Ammon's horn (tissue), 1 donor: Measurements from ENCODE around the gene DRD5.
A peak's percentile ranks its signal among the peaks of the same experiment; 100 is the strongest.
"Not testable (repeated sequence)": the region's sequence is repeated elsewhere in the genome, so short reads cannot be mapped to it uniquely, and the experiment has no call there.

Source experiments
- DNase-seq: peaks from one replicate; pipeline ENCODE4 v3.0.0-alpha.2; 2016; ENCODE audit warnings: low spot score

Gene DRD5

DNA sequence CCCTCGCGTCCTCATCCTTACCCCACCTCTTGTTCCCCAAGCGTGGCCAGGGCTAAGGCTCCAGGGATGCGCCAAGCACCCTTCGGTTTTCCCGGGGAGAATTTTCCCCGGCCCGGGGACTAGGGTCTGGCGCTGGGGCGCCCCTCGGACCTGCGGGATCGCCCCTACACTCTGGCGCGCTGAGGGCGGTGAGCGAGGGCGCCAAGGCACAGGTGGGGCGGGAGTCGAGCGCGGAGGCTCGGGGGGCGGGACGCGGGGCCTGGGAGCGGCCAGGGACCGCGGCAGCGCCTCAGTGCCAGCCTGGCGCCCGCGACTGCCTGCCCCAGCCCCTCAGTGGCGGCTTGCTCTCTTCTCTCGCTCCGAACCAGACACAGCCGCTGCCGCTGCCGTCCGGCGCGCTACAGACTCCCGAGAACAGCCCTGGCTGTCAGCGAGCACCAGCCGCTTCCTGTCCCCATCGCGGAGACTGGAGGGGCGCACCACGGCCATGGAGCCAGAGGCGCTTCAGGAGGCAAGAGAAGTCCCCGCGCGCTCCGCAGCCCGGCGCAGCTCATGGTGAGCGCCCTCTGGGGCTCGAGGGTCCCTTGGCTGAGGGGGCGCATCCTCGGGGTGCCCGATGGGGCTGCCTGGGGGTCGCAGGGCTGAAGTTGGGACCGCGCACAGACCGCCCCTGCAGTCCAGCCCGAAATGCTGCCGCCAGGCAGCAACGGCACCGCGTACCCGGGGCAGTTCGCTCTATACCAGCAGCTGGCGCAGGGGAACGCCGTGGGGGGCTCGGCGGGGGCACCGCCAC lies at the start of gene DRD5:
TSS of gene DRD5 (plus strand) at position 292 of the 793 bp plus-strand sequence. CDS start at position 688, 396 bp downstream.
- no peak for DNase-seq

GRCh38 chr4:9732256-9732655 lies 49.2 kb upstream of the DRD5 start:
- not testable (repeated sequence) for DNase-seq

GRCh38 chr4:9735515-9735914 lies 45.9 kb upstream of the DRD5 start:
- no peak for DNase-seq

- DNase-seq, result not testable (repeated sequence)
These were observed 44.2 kb upstream of the DRD5 start for GRCh38 chr4:9737280-9737679.

GRCh38 chr4:9743789-9744188 lies 37.6 kb upstream of the DRD5 start:
- DNase-seq, result not testable (repeated sequence)

- DNase-seq, result no peak
These were observed 35.7 kb upstream of the DRD5 start for GRCh38 chr4:9745782-9746181.

- no peak for DNase-seq
These were observed 22.7 kb upstream of the DRD5 start for GRCh38 chr4:9758641-9759317.

DNA sequence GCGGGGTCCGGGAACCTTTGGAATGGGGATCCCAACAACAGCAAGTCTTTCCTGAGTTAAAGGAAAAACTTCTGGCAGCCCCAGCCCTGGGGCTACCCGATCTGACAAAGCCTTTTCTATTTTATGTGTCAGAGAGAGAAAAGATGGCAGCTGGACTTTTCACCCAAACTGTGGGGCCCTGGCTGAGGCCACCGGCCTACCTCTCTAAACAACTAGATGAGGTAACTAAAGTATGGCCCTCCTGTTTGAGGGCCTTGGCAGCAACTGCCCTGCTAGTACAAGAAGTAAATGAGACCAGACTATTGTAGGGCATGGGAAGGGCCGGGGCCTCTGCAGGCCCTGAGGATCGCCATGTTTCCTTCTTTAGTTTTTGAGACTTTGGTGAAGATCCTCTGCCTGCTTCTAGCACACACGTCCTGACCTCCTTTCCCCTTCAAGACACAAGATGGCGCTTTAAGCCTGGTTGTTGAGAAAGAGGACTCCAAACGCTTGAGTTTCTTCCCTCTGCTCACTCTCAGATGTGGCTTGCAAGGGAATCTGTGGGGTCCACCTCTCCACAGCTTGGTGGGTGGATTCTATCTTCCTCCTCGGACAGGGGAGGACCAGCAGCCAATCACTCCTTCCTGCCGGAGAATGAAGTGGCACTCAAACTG lies 18.5 kb upstream of the DRD5 start:
- peak; percentile 90 for DNase-seq

DNA sequence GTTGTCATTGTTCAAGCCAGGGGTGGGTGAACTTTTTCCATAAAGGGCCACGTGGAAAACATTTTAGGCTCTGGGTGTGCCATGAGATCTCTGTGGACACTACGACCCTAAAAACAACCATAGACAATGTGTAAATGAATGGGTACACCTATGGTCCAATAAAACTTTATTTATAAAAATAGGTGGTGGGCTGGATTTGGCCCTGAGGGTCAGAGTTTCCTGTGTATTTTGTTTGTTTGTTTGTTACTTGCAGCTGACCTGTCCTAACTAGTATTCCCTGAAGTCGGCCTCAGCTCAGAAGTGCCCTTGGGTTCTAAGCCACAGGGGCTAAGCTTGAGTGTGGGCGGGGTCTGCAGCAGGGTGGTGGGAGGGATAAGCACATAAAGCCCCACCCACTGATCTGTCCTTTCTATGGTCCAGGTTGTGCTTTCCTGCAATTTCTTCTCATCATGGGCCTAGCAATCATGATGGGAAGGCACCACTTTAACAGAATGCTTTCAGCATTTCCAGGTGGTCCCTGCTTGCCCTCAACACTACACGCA lies 17.2 kb upstream of the DRD5 start:
- no peak for DNase-seq

DNA sequence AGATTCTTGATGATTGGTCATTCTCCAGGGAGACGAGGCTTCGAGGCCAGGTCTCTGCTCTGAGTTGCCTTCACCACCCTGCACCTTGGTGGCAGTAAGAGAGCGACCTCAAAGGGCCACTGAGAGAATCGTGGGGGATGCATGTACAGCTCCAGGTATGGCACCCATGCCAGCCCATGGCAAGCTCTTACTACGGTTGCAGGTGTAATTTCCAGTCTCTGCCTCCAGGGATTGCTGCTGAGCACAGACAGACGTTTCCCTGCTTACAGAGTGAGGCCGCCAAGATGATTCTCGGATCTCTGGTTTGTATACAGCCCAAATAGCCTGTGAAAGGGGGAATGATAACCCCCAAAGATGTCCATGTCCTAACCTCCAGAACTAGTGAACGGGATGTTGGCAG lies 16.3 kb upstream of the DRD5 start:
- peak; percentile 42 for DNase-seq

DNA sequence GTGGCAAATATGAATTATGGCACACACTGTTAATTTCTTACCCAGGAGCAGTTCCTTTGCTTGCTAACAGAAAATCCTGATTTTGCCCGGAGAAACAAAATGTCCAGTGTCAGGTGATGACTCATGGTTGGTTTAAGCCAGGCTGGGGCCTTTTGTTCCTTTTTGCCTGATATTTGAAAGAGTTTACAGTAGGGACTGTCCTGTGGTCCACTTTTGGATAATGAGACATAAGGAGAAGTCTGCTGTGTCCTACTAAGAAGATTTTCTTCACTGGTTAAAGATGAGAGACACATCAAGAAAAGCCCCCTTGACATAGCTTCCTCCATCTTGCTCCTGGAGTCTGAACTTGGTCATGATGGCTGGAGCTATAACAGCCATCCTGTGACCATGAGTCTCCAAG lies 12.1 kb upstream of the DRD5 start:
- no peak for DNase-seq

- no peak for DNase-seq
These were observed 10.4 kb upstream of the DRD5 start for GRCh38 chr4:9771034-9771433.

DNA sequence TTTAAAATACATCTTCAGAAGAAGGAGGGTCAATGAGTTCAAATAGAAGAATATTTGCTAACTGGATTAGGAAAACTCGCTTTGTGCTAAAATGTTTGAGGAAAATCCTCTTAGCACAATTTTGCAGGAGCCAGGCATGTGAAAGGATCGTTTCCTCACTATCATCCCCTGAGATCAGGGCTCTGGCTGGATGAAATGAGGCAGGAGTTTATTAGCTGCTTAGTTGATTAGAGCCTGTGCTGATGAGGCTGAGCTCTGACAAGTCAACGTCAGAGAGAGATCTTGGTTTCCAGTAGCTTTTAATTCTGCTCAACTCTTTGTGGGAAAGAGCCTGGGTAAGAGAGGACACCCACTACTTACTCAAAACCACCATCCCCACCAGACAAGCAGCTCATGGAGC lies 8.0 kb upstream of the DRD5 start:
- DNase-seq, result no peak

GRCh38 chr4:9782136-9782436 lies 652 bp downstream of the DRD5 start:
- DNase-seq, result no peak

DNA sequence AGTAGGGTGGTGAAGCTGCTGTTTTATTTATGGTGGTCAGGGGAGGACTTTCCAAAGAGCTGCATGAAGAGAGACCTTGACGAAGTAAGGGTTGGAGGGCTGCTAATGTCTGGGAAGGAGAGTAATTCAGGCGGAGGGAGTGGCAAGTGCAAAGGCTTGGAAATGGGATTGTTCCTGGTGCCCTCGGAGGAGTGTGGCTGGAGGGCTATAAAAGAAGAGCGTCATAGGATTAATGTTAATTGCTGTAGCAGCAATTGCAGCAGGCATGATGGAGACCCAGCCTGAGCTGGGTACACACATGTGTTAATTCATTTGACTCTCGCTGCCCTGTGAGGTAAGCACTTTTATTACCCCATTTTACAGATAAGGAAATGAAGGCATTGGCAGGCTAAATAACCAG lies 4.5 kb downstream of the DRD5 start:
- DNase-seq, result not testable (repeated sequence)

DNA sequence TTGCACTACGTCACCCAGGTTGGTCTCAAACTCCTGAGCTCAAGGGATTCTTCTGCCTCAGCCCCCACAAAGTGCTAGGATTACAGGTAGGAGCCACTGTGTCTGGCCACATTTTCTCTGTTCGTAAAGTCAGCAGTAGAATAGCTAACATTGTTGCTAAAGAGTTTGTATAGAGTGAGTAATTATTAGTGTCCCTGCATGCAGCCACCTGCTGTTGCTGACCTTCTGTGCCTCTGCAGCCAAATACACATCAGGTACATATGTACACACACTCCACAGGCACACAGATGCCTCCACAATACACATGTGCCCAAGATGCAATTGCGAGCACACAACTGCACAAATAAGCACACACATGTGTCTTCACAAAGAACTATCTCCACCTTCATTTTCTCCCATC lies 10.9 kb downstream of the DRD5 start:
- no peak for DNase-seq

DNA sequence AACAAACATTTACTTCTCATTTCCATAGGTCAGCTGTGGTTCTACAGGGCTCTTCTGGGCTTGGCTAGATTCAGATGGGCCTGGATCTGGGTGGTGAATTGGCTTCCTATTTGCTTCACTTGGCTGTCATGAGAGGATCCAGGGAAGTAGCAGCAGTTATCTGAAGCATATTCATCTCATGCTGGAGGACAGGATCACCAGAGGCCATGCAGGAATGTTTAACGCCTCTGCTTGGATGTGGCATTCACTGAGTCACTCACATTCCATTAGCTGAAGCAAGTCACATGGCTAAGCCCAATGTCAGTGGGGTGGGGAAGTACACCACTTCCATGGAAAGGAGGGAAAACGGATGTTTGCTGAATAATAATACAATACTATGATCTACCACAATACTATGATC lies 15.2 kb downstream of the DRD5 start:
- not testable (repeated sequence) for DNase-seq

GRCh38 chr4:9800848-9801247 lies 19.4 kb downstream of the DRD5 start:
- peak; percentile 16 for DNase-seq

DNA sequence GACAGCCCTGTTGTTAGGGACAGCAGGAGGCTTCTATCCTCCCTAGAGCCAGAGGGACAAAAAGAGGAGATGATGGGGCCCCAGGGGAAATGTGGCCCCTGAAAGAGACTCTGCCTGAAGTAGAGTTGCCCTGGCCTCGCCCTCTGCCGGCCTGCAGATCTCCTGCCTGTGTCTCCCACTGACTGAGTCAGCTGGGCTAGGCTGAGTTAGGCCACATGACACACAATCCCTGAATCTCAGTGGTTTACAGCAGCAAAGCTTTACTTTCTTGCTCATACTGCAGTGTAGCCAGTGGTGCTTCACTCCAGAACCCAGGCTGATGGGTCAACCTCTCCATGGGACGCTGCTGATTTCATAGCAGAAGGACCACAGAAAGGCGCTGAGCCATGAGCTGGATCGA lies 23.5 kb downstream of the DRD5 start:
- no peak for DNase-seq

- DNase-seq, result no peak
These were observed 26.6 kb downstream of the DRD5 start for GRCh38 chr4:9808077-9808476.

DNA sequence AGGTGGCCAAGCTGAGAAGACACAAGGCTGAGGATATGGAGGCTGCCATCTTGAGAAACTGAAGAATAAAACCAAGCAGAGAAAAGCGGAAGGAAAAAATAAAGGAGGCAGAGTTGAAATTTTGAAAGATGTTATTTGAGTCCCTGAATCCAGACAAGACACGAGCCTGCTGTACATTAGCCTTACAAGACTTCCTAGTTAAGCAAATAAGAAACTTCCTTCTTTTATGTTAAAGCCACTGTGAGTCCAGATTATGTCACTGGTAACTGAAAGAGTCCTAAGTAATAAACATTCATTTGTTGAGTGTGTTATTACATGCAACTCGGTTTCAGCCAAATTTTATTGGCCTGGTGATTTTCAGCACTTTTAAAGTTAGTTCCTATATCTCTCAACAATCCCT lies 30.4 kb downstream of the DRD5 start:
- no peak for DNase-seq

DNA sequence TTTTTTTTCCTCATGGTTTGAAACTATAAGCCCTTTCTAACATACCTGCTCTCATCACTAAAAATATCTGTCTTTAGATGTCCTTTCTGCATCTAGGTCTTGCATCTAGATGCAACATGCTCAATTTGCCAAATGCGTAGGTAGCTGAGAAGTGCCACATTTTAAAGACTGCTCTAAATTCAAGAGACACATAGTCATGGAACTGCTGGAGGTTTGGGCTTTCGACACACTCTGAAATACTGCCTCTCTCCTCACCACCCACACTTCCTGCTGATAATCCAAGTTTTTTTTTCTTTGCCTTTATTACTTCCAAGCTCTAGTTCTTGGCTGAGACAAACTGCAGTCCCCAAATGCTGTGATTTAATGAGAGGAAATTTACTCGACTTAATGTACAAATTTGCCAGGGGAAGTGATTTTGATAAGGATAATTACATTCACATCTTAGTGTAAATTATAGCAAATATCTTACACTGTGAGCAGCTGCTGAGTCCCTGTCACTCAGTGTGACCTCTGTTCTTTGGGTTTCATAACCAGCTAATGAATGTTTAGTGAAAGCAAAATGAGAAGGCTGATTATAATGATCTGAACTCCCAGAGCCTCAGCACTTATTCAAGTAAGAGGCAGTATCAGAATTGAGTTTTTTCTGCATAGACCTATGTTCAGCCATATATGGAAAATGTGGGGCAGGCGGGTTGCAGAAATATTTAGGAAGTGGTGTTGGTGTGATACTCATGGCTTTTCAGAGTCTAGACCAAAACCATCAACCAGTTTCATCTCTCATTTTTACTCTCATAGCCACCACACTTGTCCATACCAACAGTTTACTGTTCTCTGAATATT lies 31.3 kb downstream of the DRD5 start:
- peak; percentile 62 for DNase-seq
